ENCODE measurements around the gene DMRT2.

Gene DMRT2

GRCh38 chr9:1085086-1085485 lies 34.9 kb downstream of the DMRT2 start:
- H3K4me3 ChIP-seq (ENCODE audit: low read length), result no peak overlapping the region
- TF ChIP-seq CTCF (conservative IDR thresholded peaks at IDR 0.05; ENCODE audit: low read depth, low read length), result no peak
- DNase-seq (ENCODE audit: low read depth), result no peak

GRCh38 chr9:1086517-1086916 lies 36.4 kb downstream of the DMRT2 start:
- no peak overlapping the region for H3K4me3 ChIP-seq (ENCODE audit: low read length)
- no peak for TF ChIP-seq CTCF (conservative IDR thresholded peaks at IDR 0.05; ENCODE audit: low read depth, low read length)
- no peak for DNase-seq (ENCODE audit: low read depth)

- TF ChIP-seq CTCF (conservative IDR thresholded peaks at IDR 0.05; ENCODE audit: low read depth, low read length), result no peak
- H3K4me3 ChIP-seq (ENCODE audit: low read length), result no peak overlapping the region
- no peak for DNase-seq (ENCODE audit: low read depth)
These were observed 37.1 kb downstream of the DMRT2 start for GRCh38 chr9:1087120-1087881.

- no peak for TF ChIP-seq CTCF (conservative IDR thresholded peaks at IDR 0.05; ENCODE audit: low read depth, low read length)
- no peak overlapping the region for H3K4me3 ChIP-seq (ENCODE audit: low read length)
- no peak for DNase-seq (ENCODE audit: low read depth)
These were observed 44.6 kb downstream of the DMRT2 start for GRCh38 chr9:1094749-1095148.

- no peak for DNase-seq (ENCODE audit: low read depth)
- no peak for TF ChIP-seq CTCF (conservative IDR thresholded peaks at IDR 0.05; ENCODE audit: low read depth, low read length)
- no peak overlapping the region for H3K4me3 ChIP-seq (ENCODE audit: low read length)
These were observed 46.2 kb downstream of the DMRT2 start for GRCh38 chr9:1096155-1096964.

- H3K4me3 ChIP-seq (ENCODE audit: low read length), result no peak overlapping the region
- TF ChIP-seq CTCF (conservative IDR thresholded peaks at IDR 0.05; ENCODE audit: low read depth, low read length), result no peak
- no peak for DNase-seq (ENCODE audit: low read depth)
These were observed 48.4 kb downstream of the DMRT2 start for GRCh38 chr9:1098551-1098950.

All from retinal pigment epithelial cell (primary cell).